NCI-H2029 treated with DMSO at 0.1 percent for 48 hours (cell line): ENCODE results near the gene HMGCLL1.

ENCODE experiments used
- DNase-seq: peaks from one replicate; lab custom pipeline; 2025; lab: John Stamatoyannopoulos, UW

The HMGCLL1 gene

GRCh38 chr6:55578537-55579363 is at the start of gene HMGCLL1:
HMGCLL1 (minus strand) TSS chr6:55579192; CDS start chr6:55579055, 137 bp downstream.
- no peak for DNase-seq

- DNase-seq: no peak
Measured at GRCh38 chr6:55621993-55622392, 43.0 kb upstream of the HMGCLL1 start.

- no peak for DNase-seq
Measured at GRCh38 chr6:55621244-55621643, 42.3 kb upstream of the HMGCLL1 start.

- DNase-seq: no peak
Measured at GRCh38 chr6:55617272-55617671, 38.3 kb upstream of the HMGCLL1 start.

- DNase-seq: no peak
Measured at GRCh38 chr6:55604021-55604420, 25.0 kb upstream of the HMGCLL1 start.

GRCh38 chr6:55601120-55601519 is 22.1 kb upstream of the HMGCLL1 start:
- no peak for DNase-seq

GRCh38 chr6:55594442-55594841 is 15.4 kb upstream of the HMGCLL1 start:
- DNase-seq: no peak

- DNase-seq: no peak
Measured at GRCh38 chr6:55584654-55585354, 5.8 kb upstream of the HMGCLL1 start.

GRCh38 chr6:55576811-55577210 is 2.2 kb downstream of the HMGCLL1 start:
- DNase-seq: no peak

- DNase-seq: no peak
Measured at GRCh38 chr6:55574556-55574955, 4.4 kb downstream of the HMGCLL1 start.

GRCh38 chr6:55569638-55570037 is 9.4 kb downstream of the HMGCLL1 start:
- DNase-seq: no peak

- no peak for DNase-seq
Measured at GRCh38 chr6:55568808-55569439, 10.1 kb downstream of the HMGCLL1 start.

- DNase-seq: no peak
Measured at GRCh38 chr6:55567558-55567957, 11.4 kb downstream of the HMGCLL1 start.

GRCh38 chr6:55566036-55566710 is 12.8 kb downstream of the HMGCLL1 start:
- no peak for DNase-seq

GRCh38 chr6:55562318-55562717 is 16.7 kb downstream of the HMGCLL1 start:
- DNase-seq: no peak

GRCh38 chr6:55560290-55560885 is 18.6 kb downstream of the HMGCLL1 start:
- DNase-seq: no peak

- DNase-seq: no peak
Measured at GRCh38 chr6:55557146-55557545, 21.8 kb downstream of the HMGCLL1 start.

GRCh38 chr6:55545791-55546190 is 33.2 kb downstream of the HMGCLL1 start:
- DNase-seq: no peak

GRCh38 chr6:55543633-55544309 is 35.2 kb downstream of the HMGCLL1 start:
- DNase-seq: no peak

GRCh38 chr6:55541024-55541423 is 38.0 kb downstream of the HMGCLL1 start:
- DNase-seq: no peak

GRCh38 chr6:55536391-55536956 is 42.5 kb downstream of the HMGCLL1 start:
- no peak for DNase-seq
